Calu3 (cell line): Measurements from ENCODE around the gene ZNF337. TPM values are rescaled to one million over a fixed set of nuclear protein-coding genes. Genes with fewer than 3 reads are reported as not detected.

Experiments used
- BruUV-seq: library from RNA; stranded (reverse); fragments of 400-500 nt; replicated peaks from 2 replicates; lab custom pipeline; 2021; lab: Mats Ljungman, UMichigan
- CTCF ChIA-PET: fragments of 300-600 bp; sonication (Branson Sonifier 250); formaldehyde crosslinking; loops from one replicate; lab custom pipeline; 2022; ENCODE audit warnings: antibody characterized with exemption; lab: Charles Lee
- DNase-seq: peaks from one replicate; pipeline ENCODE4 v3.0.0; 2022
- H3K27ac Mint-ChIP-seq: one replicate; pipeline ENCODE4 v1.8.0; 2022; ENCODE audit warnings: mixed read lengths; ENCODE audit not compliant: unreplicated experiment
- H3K27me3 Mint-ChIP-seq: one replicate; pipeline ENCODE4 v1.8.0; 2022; ENCODE audit warnings: mixed read lengths; ENCODE audit not compliant: unreplicated experiment
- H3K36me3 Mint-ChIP-seq: one replicate; pipeline ENCODE4 v1.8.0; 2022; ENCODE audit warnings: mild to moderate bottlenecking, moderate library complexity, mixed read lengths; ENCODE audit not compliant: insufficient read depth, unreplicated experiment
- H3K4me1 Mint-ChIP-seq: one replicate; pipeline ENCODE4 v1.8.0; 2022; ENCODE audit warnings: mild to moderate bottlenecking, low read depth, mixed read lengths; ENCODE audit not compliant: unreplicated experiment
- H3K4me3 Mint-ChIP-seq: one replicate; pipeline ENCODE4 v1.8.0; 2022; ENCODE audit warnings: mild to moderate bottlenecking, low read depth, moderate library complexity, mixed read lengths; ENCODE audit not compliant: unreplicated experiment
- H3K9me3 Mint-ChIP-seq: one replicate; pipeline ENCODE4 v1.8.0; 2022; ENCODE audit warnings: low read depth, mixed read lengths; ENCODE audit not compliant: unreplicated experiment
- intact Hi-C: fragments of 100-400 bp; cut with micrococcal nuclease; formaldehyde crosslinking; loops from one replicate; pipeline ENCODE4 v1.10.0; 2022; ENCODE audit not compliant: unreplicated experiment
- total RNA-seq: library from RNA; stranded (reverse); gene quantifications from 2 replicates; pipeline ENCODE4 v1.2.3, GENCODE V29; 2022
- TF ChIP-seq, protein P1 (sequence below): fragments of 200-600 bp; IDR thresholded peaks from one replicate; pipeline ENCODE4 v1.8.0; 2022; ENCODE audit warnings: antibody characterized with exemption; ENCODE audit not compliant: unreplicated experiment

ZNF337 gene
- total RNA-seq, 1 experiment from 2014 or later: 6.6 TPM

GRCh38 chr20:25730862-25731261 is 34.2 kb upstream of the ZNF337 start:
- intact Hi-C loops: no loop called here
- Mint-ChIP-seq H3K4me1 (no peaks in the 10 kb centered on the region), H3K27me3 (no peaks in the 10 kb centered on the region), H3K4me3 (no peak overlapping the region), H3K9me3 (no peaks in the 10 kb centered on the region), H3K27ac (no peak overlapping the region), H3K36me3 (no peaks in the 10 kb centered on the region)
- TF ChIP-seq, protein P1, sequence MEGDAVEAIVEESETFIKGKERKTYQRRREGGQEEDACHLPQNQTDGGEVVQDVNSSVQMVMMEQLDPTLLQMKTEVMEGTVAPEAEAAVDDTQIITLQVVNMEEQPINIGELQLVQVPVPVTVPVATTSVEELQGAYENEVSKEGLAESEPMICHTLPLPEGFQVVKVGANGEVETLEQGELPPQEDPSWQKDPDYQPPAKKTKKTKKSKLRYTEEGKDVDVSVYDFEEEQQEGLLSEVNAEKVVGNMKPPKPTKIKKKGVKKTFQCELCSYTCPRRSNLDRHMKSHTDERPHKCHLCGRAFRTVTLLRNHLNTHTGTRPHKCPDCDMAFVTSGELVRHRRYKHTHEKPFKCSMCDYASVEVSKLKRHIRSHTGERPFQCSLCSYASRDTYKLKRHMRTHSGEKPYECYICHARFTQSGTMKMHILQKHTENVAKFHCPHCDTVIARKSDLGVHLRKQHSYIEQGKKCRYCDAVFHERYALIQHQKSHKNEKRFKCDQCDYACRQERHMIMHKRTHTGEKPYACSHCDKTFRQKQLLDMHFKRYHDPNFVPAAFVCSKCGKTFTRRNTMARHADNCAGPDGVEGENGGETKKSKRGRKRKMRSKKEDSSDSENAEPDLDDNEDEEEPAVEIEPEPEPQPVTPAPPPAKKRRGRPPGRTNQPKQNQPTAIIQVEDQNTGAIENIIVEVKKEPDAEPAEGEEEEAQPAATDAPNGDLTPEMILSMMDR: no peak
- CTCF ChIA-PET: no interaction called here
- no TSS peak for BruUV-seq
- DNase-seq: no peak

DNA sequence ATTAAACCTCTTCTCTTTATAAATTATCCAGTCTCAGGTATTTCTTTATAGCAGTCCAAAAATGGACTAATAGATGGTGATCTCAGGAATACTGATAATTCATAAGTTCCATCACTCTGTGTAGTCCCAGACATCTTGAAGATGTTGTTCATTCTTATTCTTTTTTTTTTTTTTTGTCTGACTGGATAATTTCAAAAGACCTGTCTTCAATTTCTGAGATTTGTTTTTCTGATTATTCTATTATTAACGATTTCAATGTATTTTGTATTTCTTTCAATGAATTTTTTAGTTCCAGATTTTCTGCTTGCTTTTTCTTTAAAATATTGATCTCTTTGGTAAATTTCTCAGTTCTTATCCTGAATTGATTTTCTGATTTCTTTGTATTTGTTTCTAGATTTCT is 29.7 kb upstream of the ZNF337 start:
- no TSS peak for BruUV-seq
- Mint-ChIP-seq H3K27ac (no peak overlapping the region), H3K36me3 (no peaks in the 10 kb centered on the region), H3K9me3 (no peaks in the 10 kb centered on the region), H3K27me3 (no peaks in the 10 kb centered on the region), H3K4me3 (no peak overlapping the region), H3K4me1 (no peaks in the 10 kb centered on the region)
- TF ChIP-seq, protein P1: no peak
- CTCF ChIA-PET: no interaction called here
- intact Hi-C loops: no loop called here
- no peak for DNase-seq

GRCh38 chr20:25725639-25726038 is 29.0 kb upstream of the ZNF337 start:
- H3K4me1 Mint-ChIP-seq: no peaks in the 10 kb centered on the region
- no peak overlapping the region for H3K27ac Mint-ChIP-seq
- H3K27me3 Mint-ChIP-seq: no peaks in the 10 kb centered on the region
- no peaks in the 10 kb centered on the region for H3K9me3 Mint-ChIP-seq
- no peak for DNase-seq
- intact Hi-C loops: no loop called here
- H3K4me3 Mint-ChIP-seq: no peak overlapping the region
- H3K36me3 Mint-ChIP-seq: no peaks in the 10 kb centered on the region
- CTCF ChIA-PET: no interaction called here
- TF ChIP-seq, protein P1: no peak
- no TSS peak for BruUV-seq

DNA sequence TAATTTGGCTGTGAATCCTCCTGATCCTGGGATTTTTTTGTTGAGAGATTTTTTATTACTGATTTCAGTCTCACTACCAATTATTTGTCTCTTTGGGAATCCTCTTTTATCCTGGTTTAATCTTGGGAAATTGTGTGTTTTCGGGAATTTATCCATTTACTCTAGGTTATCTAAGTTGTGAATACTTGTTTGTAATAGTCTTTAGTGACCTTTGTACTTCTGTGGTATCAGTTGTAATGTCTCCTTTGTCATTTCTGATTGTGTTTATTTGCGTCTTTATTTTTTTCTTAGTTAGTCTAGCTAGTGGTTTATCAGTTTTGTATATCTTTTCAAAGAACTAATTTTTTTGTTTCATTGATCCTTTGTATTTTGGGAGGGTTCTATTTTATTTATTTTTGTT is 27.3 kb upstream of the ZNF337 start:
- no peak for DNase-seq
- Mint-ChIP-seq H3K9me3 (no peaks in the 10 kb centered on the region), H3K4me1 (peaks cover 8% of the 10 kb centered on the region), H3K27ac (no peak overlapping the region), H3K27me3 (no peaks in the 10 kb centered on the region), H3K36me3 (peaks cover 5% of the 10 kb centered on the region), H3K4me3 (no peak overlapping the region)
- CTCF ChIA-PET: no interaction called here
- TF ChIP-seq, protein P1: no peak
- BruUV-seq: no TSS peak
- intact Hi-C loops: no loop called here
